IMR-90 (cell line): ENCODE data around the gene ABCA10.

Experiments
- CHD1 ChIP-seq: IDR thresholded peaks from 2 replicates; pipeline ENCODE4 v1.6.1; 2012; ENCODE audit warnings: low read depth, low read length, improper control_type of control experiment
- MXI1 ChIP-seq: IDR thresholded peaks from 2 replicates; pipeline ENCODE4 v1.6.1; 2012; ENCODE audit warnings: low read depth, mild to moderate bottlenecking, low read length, moderate library complexity, borderline replicate concordance
- POLR2A ChIP-seq: IDR thresholded peaks from 2 replicates; pipeline ENCODE4 v1.6.1; 2012; ENCODE audit warnings: mild to moderate bottlenecking, low read depth, low read length
- RAD21 ChIP-seq: IDR thresholded peaks from 2 replicates; pipeline ENCODE4 v1.6.1; 2012; ENCODE audit warnings: low read length, improper control_type of control experiment
- TF ChIP-seq, protein P1 (sequence below): fragments of 150-350 bp; IDR thresholded peaks from 2 replicates; pipeline ENCODE4 v1.6.1; 2016; ENCODE audit warnings: low read depth, mild to moderate bottlenecking, low read length, moderate library complexity, borderline replicate concordance
- TF ChIP-seq, protein P2 (sequence below): conservative IDR thresholded peaks from 2 replicates; pipeline ENCODE4 v1.5.1; 2012; ENCODE audit warnings: mild to moderate bottlenecking, low read depth, low read length, improper control_type of control experiment
- TF ChIP-seq, protein P3 (sequence below): fragments of 150-350 bp; IDR thresholded peaks from 2 replicates; pipeline ENCODE4 v1.6.1; 2017; ENCODE audit warnings: mild to moderate bottlenecking, antibody characterized with exemption, low read length, low read depth

DNA sequence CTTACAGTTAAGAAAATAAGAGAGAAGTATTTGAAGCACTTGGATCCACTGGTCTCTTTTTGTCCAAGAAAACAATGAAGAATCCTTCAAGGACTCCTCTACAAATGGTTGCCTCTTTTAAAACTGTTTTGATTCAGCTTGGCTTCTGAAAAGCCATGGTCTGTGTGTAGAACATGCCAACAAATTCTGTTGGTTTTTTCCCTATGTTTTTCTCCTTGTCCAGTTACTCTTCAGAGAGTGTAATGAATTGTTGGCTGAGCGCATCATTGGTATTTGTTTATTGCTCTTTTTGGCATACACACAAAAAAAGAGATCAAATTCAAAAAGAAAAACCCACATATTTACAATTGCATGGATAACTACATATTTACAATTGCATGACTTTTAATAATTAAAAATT is at the start of gene ABCA10:
- TF ChIP-seq, protein P1, sequence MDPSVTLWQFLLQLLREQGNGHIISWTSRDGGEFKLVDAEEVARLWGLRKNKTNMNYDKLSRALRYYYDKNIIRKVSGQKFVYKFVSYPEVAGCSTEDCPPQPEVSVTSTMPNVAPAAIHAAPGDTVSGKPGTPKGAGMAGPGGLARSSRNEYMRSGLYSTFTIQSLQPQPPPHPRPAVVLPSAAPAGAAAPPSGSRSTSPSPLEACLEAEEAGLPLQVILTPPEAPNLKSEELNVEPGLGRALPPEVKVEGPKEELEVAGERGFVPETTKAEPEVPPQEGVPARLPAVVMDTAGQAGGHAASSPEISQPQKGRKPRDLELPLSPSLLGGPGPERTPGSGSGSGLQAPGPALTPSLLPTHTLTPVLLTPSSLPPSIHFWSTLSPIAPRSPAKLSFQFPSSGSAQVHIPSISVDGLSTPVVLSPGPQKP, result no peak
- TF ChIP-seq, protein P2, sequence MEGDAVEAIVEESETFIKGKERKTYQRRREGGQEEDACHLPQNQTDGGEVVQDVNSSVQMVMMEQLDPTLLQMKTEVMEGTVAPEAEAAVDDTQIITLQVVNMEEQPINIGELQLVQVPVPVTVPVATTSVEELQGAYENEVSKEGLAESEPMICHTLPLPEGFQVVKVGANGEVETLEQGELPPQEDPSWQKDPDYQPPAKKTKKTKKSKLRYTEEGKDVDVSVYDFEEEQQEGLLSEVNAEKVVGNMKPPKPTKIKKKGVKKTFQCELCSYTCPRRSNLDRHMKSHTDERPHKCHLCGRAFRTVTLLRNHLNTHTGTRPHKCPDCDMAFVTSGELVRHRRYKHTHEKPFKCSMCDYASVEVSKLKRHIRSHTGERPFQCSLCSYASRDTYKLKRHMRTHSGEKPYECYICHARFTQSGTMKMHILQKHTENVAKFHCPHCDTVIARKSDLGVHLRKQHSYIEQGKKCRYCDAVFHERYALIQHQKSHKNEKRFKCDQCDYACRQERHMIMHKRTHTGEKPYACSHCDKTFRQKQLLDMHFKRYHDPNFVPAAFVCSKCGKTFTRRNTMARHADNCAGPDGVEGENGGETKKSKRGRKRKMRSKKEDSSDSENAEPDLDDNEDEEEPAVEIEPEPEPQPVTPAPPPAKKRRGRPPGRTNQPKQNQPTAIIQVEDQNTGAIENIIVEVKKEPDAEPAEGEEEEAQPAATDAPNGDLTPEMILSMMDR, result no peak
- TF ChIP-seq POLR2A (no peak), RAD21 (no peak), MXI1 (no peak), CHD1 (no peak)
- TF ChIP-seq, protein P3, sequence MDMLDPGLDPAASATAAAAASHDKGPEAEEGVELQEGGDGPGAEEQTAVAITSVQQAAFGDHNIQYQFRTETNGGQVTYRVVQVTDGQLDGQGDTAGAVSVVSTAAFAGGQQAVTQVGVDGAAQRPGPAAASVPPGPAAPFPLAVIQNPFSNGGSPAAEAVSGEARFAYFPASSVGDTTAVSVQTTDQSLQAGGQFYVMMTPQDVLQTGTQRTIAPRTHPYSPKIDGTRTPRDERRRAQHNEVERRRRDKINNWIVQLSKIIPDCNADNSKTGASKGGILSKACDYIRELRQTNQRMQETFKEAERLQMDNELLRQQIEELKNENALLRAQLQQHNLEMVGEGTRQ, result no peak
